ENCODE measurements around the gene LATS2.

LATS2 gene

GRCh38 chr13:20988909-20989655 lies 72.3 kb downstream of the LATS2 start:
- in situ Hi-C loops (cut with HindIII; ENCODE audit: low sequenced_read_pairs) = no loop called here
- TF ChIP-seq, protein P1, sequence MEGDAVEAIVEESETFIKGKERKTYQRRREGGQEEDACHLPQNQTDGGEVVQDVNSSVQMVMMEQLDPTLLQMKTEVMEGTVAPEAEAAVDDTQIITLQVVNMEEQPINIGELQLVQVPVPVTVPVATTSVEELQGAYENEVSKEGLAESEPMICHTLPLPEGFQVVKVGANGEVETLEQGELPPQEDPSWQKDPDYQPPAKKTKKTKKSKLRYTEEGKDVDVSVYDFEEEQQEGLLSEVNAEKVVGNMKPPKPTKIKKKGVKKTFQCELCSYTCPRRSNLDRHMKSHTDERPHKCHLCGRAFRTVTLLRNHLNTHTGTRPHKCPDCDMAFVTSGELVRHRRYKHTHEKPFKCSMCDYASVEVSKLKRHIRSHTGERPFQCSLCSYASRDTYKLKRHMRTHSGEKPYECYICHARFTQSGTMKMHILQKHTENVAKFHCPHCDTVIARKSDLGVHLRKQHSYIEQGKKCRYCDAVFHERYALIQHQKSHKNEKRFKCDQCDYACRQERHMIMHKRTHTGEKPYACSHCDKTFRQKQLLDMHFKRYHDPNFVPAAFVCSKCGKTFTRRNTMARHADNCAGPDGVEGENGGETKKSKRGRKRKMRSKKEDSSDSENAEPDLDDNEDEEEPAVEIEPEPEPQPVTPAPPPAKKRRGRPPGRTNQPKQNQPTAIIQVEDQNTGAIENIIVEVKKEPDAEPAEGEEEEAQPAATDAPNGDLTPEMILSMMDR (IDR thresholded peaks at IDR 0.05; ENCODE audit: low read depth, low read length, missing control alignments) = no peak
- no peak overlapping the region for H3K4me3 ChIP-seq (ENCODE audit: low read depth, low read length)
- no peak for DNase-seq (ENCODE audit: low read depth)

GRCh38 chr13:20988033-20988908 lies 73.1 kb downstream of the LATS2 start:
- no peak overlapping the region for H3K4me3 ChIP-seq (ENCODE audit: low read depth, low read length)
- in situ Hi-C loops (cut with HindIII; ENCODE audit: low sequenced_read_pairs) = no loop called here
- DNase-seq (ENCODE audit: low read depth) = no peak
- TF ChIP-seq, protein P1 (IDR thresholded peaks at IDR 0.05; ENCODE audit: low read depth, low read length, missing control alignments) = no peak

- in situ Hi-C loops (cut with HindIII; ENCODE audit: low sequenced_read_pairs) = no loop called here
- TF ChIP-seq, protein P1 (IDR thresholded peaks at IDR 0.05; ENCODE audit: low read depth, low read length, missing control alignments) = no peak
- DNase-seq (ENCODE audit: low read depth) = no peak
- no peak overlapping the region for H3K4me3 ChIP-seq (ENCODE audit: low read depth, low read length)
Observed at GRCh38 chr13:20987599-20987998, 73.8 kb downstream of the LATS2 start.

DNA sequence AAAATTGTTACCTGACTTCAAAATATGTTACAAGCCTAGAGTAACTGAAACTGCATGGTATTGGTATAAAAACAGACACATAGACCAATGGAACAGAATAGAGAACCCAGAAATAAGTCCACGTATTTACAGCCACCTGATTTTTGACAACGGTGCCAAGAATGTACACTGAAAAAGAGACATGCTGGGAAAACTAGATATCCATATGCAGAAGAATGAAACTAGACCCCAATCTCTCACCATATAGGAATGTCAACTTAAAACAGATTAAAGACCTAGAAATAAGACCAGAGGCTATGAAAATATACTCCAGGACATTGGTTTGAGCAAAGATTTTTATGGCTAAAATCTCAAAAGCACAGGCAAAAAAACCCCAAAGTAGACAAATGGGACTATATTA lies 76.5 kb downstream of the LATS2 start:
- TF ChIP-seq, protein P1 (IDR thresholded peaks at IDR 0.05; ENCODE audit: low read depth, low read length, missing control alignments) = no peak
- no peak overlapping the region for H3K4me3 ChIP-seq (ENCODE audit: low read depth, low read length)
- DNase-seq (ENCODE audit: low read depth) = no peak
- in situ Hi-C loops (cut with HindIII; ENCODE audit: low sequenced_read_pairs) = no loop called here

DNA sequence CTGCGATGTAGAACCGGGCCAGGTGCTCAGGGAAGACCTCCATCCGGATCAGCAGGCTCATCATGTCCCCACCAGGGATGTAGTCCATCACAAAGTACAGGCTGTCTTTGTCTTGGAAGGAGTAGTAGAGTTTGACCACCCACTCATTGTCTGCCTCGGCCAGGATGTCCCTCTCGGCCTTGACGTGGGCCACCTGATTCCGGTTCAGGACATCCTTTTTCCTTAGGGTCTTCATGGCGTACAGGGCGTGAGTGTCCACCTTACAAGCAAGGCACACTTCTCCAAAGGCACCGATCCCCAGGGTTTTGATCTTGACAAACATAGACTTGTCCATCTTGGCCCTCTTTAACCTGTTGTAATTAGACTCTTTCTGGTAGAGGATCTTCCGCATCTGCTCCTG lies 78.0 kb downstream of the LATS2 start:
- H3K4me3 ChIP-seq (ENCODE audit: low read depth, low read length) = no peak overlapping the region
- TF ChIP-seq, protein P1 (IDR thresholded peaks at IDR 0.05; ENCODE audit: low read depth, low read length, missing control alignments) = no peak
- DNase-seq (ENCODE audit: low read depth) = no peak
- in situ Hi-C loops (cut with HindIII; ENCODE audit: low sequenced_read_pairs) = no loop called here

DNA sequence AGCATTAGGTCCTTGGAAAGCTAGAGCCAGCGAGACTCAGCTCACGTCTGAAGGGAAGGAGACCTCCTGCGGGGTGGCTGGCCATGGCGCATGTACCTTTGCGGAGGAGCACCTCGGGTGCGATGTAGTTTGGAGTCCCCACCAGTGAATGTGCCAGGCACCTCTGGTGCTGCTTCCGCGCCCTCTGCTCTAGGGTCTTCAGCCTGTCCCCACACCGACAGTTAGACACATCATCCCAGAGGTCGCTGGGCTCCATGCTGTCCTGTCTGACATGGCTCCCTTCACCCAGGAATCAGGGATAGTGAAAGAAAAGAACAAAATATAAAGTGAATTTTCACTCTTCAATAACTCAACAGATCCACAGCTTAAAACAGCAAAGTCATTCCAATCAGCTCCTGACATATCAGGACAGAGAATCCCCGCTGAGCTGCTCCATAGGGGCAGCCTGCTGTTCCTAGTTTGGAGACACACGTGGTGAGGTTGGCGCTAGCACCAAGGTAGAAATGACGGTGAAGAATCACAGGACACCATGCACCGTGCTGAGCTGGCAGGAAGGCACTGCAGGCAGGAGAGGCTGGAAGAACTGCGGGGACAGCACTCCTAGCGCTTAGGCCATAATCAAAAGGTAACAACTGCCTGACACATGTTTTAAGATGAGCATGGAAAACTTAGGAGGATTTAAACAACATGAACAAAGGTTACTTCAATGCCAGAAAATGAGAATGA lies 79.9 kb downstream of the LATS2 start:
- DNase-seq (ENCODE audit: low read depth) = no peak
- no peak overlapping the region for H3K4me3 ChIP-seq (ENCODE audit: low read depth, low read length)
- in situ Hi-C loops (cut with HindIII; ENCODE audit: low sequenced_read_pairs) = no loop called here
- TF ChIP-seq, protein P1 (IDR thresholded peaks at IDR 0.05; ENCODE audit: low read depth, low read length, missing control alignments) = no peak

All from astrocyte of the cerebellum (primary cell).